Islet precursor cell (in vitro differentiated cells): ENCODE results near the gene APEH.
A peak's percentile ranks its signal among the peaks of the same experiment; 100 is the strongest.

Experiments used
- DNase-seq: peaks from one replicate; pipeline ENCODE4 v3.0.0-alpha.2; 2018

Gene APEH

GRCh38 chr3:49652218-49652902 lies 21.8 kb upstream of the APEH start:
- no peak for DNase-seq

DNA sequence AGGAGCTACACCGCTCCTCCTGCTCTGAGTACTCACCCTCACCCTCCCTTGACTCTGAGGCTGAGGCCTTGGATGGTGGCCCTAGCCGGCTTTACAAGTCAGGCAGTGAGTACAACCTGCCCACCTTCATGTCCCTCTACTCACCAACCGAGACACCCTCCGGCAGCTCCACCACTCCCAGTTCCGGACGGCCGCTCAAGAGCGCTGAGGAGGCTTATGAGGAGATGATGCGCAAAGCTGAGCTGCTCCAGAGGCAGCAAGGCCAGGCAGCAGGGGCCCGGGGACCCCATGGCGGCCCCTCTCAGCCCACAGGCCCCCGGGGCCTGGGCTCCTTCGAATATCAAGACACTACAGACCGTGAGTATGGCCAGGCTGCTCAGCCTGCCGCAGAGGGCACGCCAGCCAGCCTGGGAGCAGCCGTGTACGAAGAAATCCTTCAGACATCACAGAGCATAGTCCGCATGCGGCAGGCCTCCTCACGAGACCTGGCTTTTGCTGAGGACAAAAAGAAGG lies 21.2 kb upstream of the APEH start:
- DNase-seq = no peak

- DNase-seq = no peak
Observed at GRCh38 chr3:49653621-49654020, 20.5 kb upstream of the APEH start.

DNA sequence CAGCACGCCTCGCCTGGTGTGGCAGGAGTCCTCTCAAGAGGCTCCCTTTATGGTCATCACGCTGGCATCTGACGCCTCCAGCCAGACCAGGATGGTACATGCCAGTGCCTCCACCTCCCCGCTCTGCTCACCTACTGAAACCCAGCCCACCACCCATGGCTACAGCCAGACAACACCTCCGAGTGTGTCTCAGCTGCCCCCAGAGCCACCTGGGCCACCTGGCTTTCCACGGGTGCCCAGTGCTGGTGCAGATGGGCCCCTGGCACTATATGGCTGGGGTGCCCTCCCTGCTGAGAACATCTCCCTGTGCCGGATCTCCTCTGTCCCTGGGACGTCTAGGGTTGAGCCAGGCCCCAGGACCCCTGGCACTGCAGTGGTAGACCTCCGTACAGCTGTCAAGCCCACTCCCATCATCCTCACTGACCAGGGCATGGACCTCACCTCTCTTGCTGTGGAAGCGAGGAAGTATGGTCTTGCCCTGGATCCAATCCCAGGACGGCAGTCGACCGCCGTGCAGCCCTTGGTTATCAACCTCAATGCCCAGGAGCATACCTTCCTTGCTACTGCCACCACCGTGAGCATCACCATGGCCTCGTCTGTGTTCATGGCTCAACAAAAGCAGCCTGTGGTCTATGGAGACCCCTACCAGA lies 19.9 kb upstream of the APEH start:
- no peak for DNase-seq

DNA sequence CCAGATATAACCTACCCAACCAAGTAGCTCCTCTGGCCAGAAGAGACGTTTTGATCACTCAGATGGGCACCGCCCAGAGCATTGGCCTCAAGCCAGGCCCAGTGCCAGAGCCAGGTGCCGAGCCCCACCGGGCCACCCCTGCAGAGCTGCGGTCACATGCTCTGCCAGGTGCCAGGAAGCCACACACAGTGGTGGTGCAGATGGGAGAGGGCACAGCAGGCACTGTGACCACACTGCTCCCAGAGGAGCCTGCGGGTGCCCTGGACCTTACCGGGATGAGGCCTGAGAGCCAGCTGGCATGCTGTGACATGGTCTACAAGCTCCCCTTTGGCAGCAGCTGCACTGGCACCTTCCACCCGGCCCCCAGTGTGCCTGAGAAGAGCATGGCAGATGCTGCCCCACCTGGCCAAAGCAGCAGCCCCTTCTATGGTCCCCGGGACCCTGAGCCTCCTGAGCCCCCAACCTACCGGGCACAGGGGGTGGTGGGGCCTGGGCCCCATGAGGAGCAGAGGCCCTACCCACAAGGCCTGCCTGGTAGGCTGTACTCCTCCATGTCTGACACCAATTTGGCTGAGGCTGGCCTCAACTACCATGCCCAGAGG lies 19.1 kb upstream of the APEH start:
- no peak for DNase-seq

DNA sequence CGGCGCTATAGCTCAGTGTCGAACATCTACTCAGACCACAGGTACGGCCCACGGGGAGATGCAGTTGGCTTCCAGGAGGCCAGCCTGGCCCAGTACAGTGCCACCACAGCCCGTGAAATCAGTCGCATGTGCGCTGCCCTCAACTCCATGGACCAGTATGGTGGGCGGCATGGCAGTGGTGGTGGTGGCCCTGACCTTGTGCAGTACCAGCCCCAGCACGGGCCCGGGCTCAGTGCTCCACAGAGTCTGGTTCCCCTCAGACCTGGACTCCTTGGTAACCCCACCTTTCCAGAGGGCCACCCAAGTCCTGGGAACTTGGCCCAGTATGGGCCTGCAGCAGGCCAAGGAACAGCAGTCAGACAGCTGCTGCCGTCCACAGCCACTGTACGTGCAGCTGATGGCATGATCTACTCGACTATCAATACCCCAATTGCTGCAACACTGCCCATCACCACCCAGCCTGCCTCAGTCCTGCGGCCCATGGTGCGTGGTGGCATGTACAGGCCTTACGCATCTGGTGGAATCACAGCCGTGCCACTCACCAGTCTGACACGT lies 18.3 kb upstream of the APEH start:
- no peak for DNase-seq

DNA sequence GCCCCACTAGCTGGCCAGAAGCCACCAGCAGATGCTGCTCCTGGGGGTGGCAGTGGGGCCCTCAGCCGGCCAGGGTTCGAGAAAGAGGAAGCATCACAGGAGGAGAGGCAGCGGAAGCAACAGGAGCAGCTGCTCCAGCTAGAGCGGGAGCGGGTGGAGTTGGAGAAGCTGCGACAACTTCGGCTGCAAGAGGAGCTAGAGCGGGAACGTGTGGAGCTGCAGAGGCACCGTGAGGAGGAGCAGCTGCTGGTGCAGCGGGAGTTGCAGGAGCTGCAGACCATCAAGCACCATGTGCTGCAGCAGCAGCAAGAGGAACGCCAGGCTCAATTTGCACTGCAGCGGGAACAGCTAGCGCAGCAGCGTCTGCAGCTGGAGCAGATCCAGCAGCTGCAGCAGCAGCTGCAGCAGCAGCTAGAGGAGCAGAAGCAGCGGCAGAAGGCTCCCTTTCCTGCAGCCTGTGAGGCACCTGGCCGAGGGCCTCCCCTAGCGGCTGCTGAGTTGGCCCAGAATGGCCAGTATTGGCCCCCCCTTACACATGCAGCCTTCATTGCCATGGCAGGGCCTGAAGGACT lies 17.5 kb upstream of the APEH start:
- DNase-seq = no peak

- DNase-seq = no peak
Observed at GRCh38 chr3:49657208-49657915, 16.8 kb upstream of the APEH start.

GRCh38 chr3:49658711-49659110 lies 15.4 kb upstream of the APEH start:
- no peak for DNase-seq

- DNase-seq = no peak
Observed at GRCh38 chr3:49659756-49660155, 14.4 kb upstream of the APEH start.

GRCh38 chr3:49661281-49661680 lies 12.9 kb upstream of the APEH start:
- DNase-seq = no peak

DNA sequence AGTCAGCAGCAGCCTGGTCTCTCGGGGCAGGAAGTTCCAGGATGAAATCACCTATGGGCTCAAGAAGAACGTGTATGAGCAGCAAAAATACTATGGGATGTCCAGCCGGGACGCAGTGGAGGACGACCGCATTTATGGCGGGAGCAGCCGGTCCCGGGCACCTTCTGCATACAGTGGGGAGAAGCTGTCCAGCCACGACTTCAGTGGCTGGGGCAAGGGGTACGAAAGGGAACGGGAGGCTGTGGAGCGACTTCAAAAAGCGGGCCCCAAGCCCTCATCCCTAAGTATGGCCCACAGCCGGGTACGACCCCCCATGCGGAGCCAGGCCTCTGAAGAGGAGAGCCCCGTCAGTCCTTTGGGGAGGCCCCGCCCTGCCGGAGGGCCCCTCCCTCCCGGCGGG lies 12.1 kb upstream of the APEH start:
- DNase-seq = no peak

DNA sequence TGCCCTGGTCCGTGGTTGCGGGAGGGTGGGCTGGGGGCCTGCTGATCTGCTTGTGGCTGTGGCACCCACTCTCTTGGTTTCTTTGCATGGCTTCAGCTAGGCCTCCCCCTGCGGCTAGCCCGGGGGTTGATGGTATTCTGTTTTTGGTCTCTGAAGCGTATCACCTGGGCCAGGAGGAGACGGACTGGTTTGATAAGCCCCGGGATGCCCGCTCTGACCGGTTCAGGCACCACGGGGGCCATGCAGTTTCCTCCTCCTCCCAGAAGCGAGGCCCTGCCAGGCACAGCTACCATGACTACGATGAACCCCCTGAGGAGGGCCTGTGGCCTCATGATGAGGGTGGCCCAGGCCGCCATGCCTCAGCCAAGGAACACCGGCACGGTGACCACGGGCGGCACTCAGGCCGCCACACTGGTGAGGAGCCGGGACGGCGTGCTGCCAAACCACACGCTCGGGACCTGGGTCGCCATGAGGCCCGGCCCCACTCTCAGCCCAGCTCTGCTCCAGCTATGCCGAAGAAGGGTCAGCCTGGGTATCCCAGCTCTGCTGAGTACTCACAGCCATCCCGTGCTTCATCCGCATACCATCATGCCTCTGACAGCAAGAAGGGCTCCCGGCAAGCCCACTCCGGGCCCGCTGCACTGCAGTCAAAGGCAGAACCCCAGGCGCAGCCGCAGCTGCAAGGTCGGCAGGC lies 11.3 kb upstream of the APEH start:
- no peak for DNase-seq

GRCh38 chr3:49663831-49664230 lies 10.3 kb upstream of the APEH start:
- no peak for DNase-seq

- no peak for DNase-seq
Observed at GRCh38 chr3:49664300-49664699, 9.9 kb upstream of the APEH start.

GRCh38 chr3:49665822-49666519 lies 8.2 kb upstream of the APEH start:
- no peak for DNase-seq

DNA sequence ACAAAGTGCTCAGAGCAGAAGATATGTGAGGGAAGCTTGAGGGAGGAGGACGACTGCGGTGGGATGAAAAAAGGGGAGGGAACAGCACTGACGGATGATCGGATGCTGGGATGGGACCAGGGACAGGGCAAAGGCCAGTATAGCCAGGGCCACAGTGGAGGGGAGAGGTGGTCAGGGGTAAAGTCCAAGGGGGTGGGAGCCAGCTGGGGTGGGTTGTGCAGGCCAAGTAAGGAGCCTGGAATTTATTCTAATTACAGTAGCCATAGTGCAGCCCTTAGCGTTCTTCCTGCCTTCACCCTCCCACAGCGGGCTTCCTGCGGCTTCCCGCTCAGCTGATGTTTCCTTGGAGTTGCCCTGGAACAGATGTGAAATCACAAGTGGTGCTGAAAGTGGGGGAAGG lies 7.6 kb upstream of the APEH start:
- no peak for DNase-seq

DNA sequence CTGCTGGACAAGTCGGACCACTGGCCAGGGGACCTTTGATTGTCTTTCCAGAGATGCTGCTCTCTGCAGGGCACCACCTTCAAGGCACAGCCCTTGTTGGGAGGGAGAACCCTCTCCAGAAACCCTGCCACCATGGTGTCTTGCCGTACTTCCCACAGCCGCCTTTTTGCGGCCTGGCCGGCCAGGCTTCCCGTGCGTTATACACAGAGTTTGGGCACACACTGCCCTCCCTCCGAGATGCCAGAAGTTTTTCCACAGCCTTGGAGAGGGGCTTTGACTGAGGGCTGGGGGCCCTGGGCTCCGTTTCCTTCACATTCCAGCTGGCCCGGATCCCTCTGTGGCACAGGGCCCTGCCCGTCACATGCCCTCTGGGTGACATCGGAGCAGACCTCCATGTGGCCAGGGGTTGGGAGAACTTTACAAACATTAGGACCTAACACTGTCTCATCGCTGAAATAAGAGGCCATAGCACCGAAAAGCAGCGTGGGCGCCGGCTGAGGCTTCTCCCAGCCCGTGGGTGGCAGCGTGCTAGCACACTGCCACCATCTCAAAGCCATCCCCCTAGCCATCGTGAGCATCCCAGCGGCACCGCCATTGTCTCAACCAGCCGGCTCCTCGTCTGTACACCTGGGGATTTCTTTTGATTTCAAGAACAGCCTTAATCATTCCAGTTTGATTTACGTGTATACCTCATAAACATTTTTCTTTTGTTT lies 6.3 kb upstream of the APEH start:
- DNase-seq = no peak

GRCh38 chr3:49668414-49668797 lies 5.7 kb upstream of the APEH start:
- DNase-seq = peak; percentile 70

DNA sequence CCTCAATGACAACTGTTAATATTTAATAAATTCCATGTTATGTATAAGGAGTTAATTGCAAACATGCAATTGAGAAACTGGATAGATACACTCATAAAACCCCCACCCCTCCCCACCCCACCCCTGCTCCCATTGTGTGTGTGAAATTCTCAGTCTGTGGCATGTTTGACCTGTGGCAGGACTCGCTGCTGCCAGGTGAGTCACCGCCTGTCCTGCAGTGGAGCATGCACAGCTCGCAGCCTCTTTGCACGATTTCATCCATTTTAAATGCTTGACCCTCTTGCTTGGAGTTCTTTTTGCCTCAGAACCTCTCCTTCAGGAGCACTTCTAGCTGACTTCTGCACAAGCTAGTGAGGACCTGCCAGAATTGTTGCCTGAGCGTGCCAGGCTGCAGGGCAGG lies 5.3 kb upstream of the APEH start:
- DNase-seq = peak; percentile 73

- DNase-seq = no peak
Observed at GRCh38 chr3:49669352-49669751, 4.8 kb upstream of the APEH start.
